ENCODE results near the gene FXYD6.

The FXYD6 gene

DNA sequence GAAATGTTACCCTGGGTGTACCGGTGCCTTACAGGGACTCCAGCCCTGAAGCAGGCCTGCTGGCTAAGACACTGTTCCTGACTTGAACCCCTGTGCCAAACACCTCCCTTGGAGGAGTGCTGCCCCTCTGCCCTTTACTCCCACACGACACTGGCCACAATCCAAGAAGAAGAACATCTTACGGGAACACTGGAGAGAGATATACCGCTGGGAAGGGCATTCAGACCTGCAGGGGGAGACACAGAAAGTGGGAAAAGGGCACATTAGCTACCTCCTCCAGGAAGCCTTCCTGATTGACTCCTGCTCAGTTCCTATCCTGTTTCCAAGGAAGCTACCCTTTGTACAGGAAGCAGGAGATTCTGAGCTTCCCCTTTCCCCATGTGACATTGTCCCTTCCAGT lies 34.1 kb upstream of the FXYD6 start:
- H3K36me3 ChIP-seq (ENCODE audit: control insufficient read depth, insufficient read depth, low read length) = no peaks in the 10 kb centered on the region
- no peak overlapping the region for H3K4me3 ChIP-seq (ENCODE audit: low read depth, low read length)
- H3K4me1 ChIP-seq (ENCODE audit: control insufficient read depth, insufficient read depth, low read length) = peaks cover 12% of the 10 kb centered on the region; the same call in 1 of the 2 replicates
- no peak overlapping the region for H3K27ac ChIP-seq (ENCODE audit: low read depth, low read length)
- no peaks in the 10 kb centered on the region for H3K27me3 ChIP-seq (ENCODE audit: control insufficient read depth, insufficient read depth, low read length)
- H3K9me3 ChIP-seq (ENCODE audit: control insufficient read depth, insufficient read depth, low read length) = no peaks in the 10 kb centered on the region
- H3K9ac ChIP-seq (ENCODE audit: low read depth, low read length) = no peak overlapping the region

DNA sequence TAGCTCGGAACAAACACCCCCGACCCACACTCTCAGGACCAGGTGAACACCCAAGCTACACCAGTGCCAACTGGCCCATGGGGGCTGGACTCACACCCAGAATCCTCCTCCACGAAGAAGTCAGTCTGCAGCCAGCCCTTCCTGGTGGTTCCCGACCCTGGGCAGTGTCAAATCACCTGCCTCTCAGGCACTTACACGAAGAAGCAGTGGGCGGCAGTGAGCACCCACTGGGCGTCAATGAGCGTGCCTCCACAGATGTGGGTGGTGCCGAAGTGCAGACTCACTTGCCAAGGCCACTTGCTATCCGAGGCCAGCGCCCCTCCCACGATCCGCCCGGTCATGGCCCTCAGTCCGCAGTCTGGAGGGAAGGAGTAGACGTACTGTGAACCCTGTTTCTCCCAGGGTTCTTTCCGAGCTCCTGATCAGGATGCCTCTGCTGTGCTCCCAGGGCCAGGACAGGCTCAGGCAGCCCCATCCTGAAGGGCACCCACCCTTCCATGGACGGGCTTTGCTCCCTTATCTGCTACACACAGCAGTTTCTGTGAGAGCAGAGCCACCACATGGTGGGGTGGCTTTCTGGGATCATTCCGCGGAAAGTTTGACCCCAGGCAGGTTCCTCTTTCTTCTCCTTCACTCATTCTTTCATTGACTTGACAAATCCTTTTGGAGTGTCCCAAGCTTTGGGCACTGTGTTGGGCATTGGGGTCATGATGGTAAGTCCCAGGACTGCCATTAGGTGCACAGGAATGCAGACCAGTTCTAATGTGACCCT lies 33.3 kb upstream of the FXYD6 start:
- H3K9me3 ChIP-seq (ENCODE audit: control insufficient read depth, insufficient read depth, low read length) = no peaks in the 10 kb centered on the region
- no peak overlapping the region for H3K4me3 ChIP-seq (ENCODE audit: low read depth, low read length)
- H3K27ac ChIP-seq (ENCODE audit: low read depth, low read length) = no peak overlapping the region
- peaks cover 12% of the 10 kb centered on the region; the same call in 1 of the 2 replicates for H3K4me1 ChIP-seq (ENCODE audit: control insufficient read depth, insufficient read depth, low read length)
- no peak overlapping the region for H3K9ac ChIP-seq (ENCODE audit: low read depth, low read length)
- H3K36me3 ChIP-seq (ENCODE audit: control insufficient read depth, insufficient read depth, low read length) = no peaks in the 10 kb centered on the region
- H3K27me3 ChIP-seq (ENCODE audit: control insufficient read depth, insufficient read depth, low read length) = no peaks in the 10 kb centered on the region

GRCh38 chr11:117908959-117909610 lies 32.6 kb upstream of the FXYD6 start:
- Histone ChIP-seq H3K27me3 (ENCODE audit: control insufficient read depth, insufficient read depth, low read length) (no peaks in the 10 kb centered on the region), H3K4me1 (ENCODE audit: control insufficient read depth, insufficient read depth, low read length) (peaks cover 12% of the 10 kb centered on the region; the same call in 1 of the 2 replicates), H3K36me3 (ENCODE audit: control insufficient read depth, insufficient read depth, low read length) (no peaks in the 10 kb centered on the region), H3K9ac (ENCODE audit: low read depth, low read length) (no peak overlapping the region), H3K27ac (ENCODE audit: low read depth, low read length) (no peak overlapping the region), H3K9me3 (ENCODE audit: control insufficient read depth, insufficient read depth, low read length) (no peaks in the 10 kb centered on the region), H3K4me3 (ENCODE audit: low read depth, low read length) (no peak overlapping the region)

- no peak overlapping the region for H3K27ac ChIP-seq (ENCODE audit: low read depth, low read length)
- H3K9ac ChIP-seq (ENCODE audit: low read depth, low read length) = no peak overlapping the region
- peaks cover 12% of the 10 kb centered on the region; the same call in 1 of the 2 replicates for H3K4me1 ChIP-seq (ENCODE audit: control insufficient read depth, insufficient read depth, low read length)
- H3K4me3 ChIP-seq (ENCODE audit: low read depth, low read length) = no peak overlapping the region
- no peaks in the 10 kb centered on the region for H3K9me3 ChIP-seq (ENCODE audit: control insufficient read depth, insufficient read depth, low read length)
- H3K36me3 ChIP-seq (ENCODE audit: control insufficient read depth, insufficient read depth, low read length) = no peaks in the 10 kb centered on the region
- H3K27me3 ChIP-seq (ENCODE audit: control insufficient read depth, insufficient read depth, low read length) = no peaks in the 10 kb centered on the region
Measured at GRCh38 chr11:117908109-117908895, 31.8 kb upstream of the FXYD6 start.

- no peaks in the 10 kb centered on the region for H3K27me3 ChIP-seq (ENCODE audit: control insufficient read depth, insufficient read depth, low read length)
- peaks cover 12% of the 10 kb centered on the region; the same call in 1 of the 2 replicates for H3K4me1 ChIP-seq (ENCODE audit: control insufficient read depth, insufficient read depth, low read length)
- peak overlapping the region; percentile 41 for H3K4me3 ChIP-seq (ENCODE audit: low read depth, low read length)
- no peak overlapping the region for H3K9ac ChIP-seq (ENCODE audit: low read depth, low read length)
- H3K27ac ChIP-seq (ENCODE audit: low read depth, low read length) = peak overlapping the region; percentile 1
- H3K9me3 ChIP-seq (ENCODE audit: control insufficient read depth, insufficient read depth, low read length) = no peaks in the 10 kb centered on the region
- H3K36me3 ChIP-seq (ENCODE audit: control insufficient read depth, insufficient read depth, low read length) = no peaks in the 10 kb centered on the region
Measured at GRCh38 chr11:117907276-117908108, 31.0 kb upstream of the FXYD6 start.

DNA sequence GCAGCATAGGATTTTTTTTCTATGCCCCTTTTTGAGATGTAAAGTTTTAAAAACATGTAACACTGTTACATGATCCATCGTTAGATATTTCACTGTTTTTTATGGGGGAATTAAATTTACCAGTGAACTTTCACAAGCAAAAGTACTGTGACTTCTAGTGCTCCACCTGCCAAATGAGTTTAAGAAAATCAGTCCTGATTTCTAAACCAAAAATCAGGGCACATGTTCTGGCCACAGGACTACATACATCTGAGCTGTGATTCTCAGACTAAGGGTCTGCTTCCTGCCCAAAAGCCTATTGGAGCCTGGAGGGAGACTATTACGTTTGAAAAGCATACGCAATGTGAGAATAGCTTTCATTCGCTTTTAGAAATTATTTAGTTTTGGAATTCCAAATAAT lies 30.3 kb upstream of the FXYD6 start:
- Histone ChIP-seq H3K36me3 (ENCODE audit: control insufficient read depth, insufficient read depth, low read length) (no peaks in the 10 kb centered on the region), H3K9ac (ENCODE audit: low read depth, low read length) (no peak overlapping the region), H3K27ac (ENCODE audit: low read depth, low read length) (no peak overlapping the region), H3K4me1 (ENCODE audit: control insufficient read depth, insufficient read depth, low read length) (peaks cover 12% of the 10 kb centered on the region; the same call in 1 of the 2 replicates), H3K27me3 (ENCODE audit: control insufficient read depth, insufficient read depth, low read length) (no peaks in the 10 kb centered on the region), H3K4me3 (ENCODE audit: low read depth, low read length) (no peak overlapping the region), H3K9me3 (ENCODE audit: control insufficient read depth, insufficient read depth, low read length) (no peaks in the 10 kb centered on the region)

GRCh38 chr11:117906126-117906525 lies 29.7 kb upstream of the FXYD6 start:
- Histone ChIP-seq H3K36me3 (ENCODE audit: control insufficient read depth, insufficient read depth, low read length) (no peaks in the 10 kb centered on the region), H3K27ac (ENCODE audit: low read depth, low read length) (no peak overlapping the region), H3K4me3 (ENCODE audit: low read depth, low read length) (no peak overlapping the region), H3K9me3 (ENCODE audit: control insufficient read depth, insufficient read depth, low read length) (no peaks in the 10 kb centered on the region), H3K27me3 (ENCODE audit: control insufficient read depth, insufficient read depth, low read length) (no peaks in the 10 kb centered on the region), H3K4me1 (ENCODE audit: control insufficient read depth, insufficient read depth, low read length) (peaks cover 12% of the 10 kb centered on the region; the same call in 1 of the 2 replicates), H3K9ac (ENCODE audit: low read depth, low read length) (no peak overlapping the region)

DNA sequence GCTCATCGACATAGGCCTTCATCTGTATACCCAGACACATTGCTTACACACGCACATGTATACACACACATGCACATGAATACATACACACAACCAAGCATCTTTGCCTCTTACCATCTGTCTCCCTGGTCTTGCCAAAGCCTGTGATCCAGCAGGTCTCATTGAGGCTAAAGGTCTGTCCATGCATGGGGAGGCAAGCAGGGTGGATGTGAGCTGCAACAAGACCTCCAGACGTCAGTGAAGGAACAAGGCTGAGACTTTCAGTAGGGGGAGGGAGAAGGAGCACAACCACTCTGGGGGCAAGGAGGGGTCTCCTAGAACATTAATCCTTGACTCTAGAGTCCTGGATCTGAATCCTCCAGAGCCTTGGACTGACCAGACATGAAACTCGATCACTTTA lies 29.1 kb upstream of the FXYD6 start:
- Histone ChIP-seq H3K4me1 (ENCODE audit: control insufficient read depth, insufficient read depth, low read length) (peaks cover 12% of the 10 kb centered on the region; the same call in 1 of the 2 replicates), H3K36me3 (ENCODE audit: control insufficient read depth, insufficient read depth, low read length) (no peaks in the 10 kb centered on the region), H3K9ac (ENCODE audit: low read depth, low read length) (no peak overlapping the region), H3K4me3 (ENCODE audit: low read depth, low read length) (no peak overlapping the region), H3K27ac (ENCODE audit: low read depth, low read length) (no peak overlapping the region), H3K27me3 (ENCODE audit: control insufficient read depth, insufficient read depth, low read length) (no peaks in the 10 kb centered on the region), H3K9me3 (ENCODE audit: control insufficient read depth, insufficient read depth, low read length) (no peaks in the 10 kb centered on the region)

DNA sequence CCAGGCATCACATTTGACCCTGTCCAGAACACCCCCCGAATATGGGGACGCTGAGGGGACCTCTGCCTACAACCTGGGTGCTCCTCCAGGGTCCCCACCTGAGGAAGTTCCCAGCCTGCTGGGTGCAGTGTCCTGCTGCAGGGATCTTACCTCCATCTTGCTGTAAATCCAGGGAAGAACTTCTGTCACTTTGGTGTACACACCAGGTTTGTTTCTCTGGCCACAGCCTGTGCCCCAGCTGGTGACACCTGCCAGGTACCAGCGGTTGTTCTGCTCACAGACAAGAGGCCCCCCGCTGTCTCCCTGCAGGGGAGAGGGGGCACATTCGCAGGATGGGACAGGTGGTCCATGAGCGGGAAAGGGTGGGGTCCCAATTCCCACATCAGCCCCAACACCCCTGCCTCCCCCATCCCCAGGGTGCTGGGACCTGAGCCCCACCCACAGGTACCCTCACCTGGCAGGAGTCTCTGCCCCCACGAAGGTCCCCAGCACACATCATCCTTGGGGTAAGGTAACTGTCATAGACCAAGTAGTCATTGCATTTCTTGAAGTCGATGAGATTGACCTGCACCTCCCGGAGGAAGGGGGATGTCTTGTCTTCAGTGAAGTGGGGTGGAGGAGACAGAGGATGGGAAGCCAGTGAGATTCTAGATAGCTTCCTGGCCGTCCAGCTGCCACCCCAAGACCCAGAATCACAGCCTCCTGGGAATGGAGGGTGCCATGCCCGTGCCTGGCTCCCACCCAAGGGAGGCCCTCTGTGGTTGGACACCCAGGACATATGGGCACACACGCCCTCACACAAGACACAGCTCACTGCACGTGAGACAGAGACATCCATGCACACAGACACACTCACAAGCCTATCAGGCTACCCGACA lies 27.3 kb upstream of the FXYD6 start:
- no peaks in the 10 kb centered on the region for H3K27me3 ChIP-seq (ENCODE audit: control insufficient read depth, insufficient read depth, low read length)
- H3K9ac ChIP-seq (ENCODE audit: low read depth, low read length) = no peak overlapping the region
- no peaks in the 10 kb centered on the region for H3K36me3 ChIP-seq (ENCODE audit: control insufficient read depth, insufficient read depth, low read length)
- H3K4me3 ChIP-seq (ENCODE audit: low read depth, low read length) = no peak overlapping the region
- H3K27ac ChIP-seq (ENCODE audit: low read depth, low read length) = no peak overlapping the region
- no peaks in the 10 kb centered on the region for H3K9me3 ChIP-seq (ENCODE audit: control insufficient read depth, insufficient read depth, low read length)
- H3K4me1 ChIP-seq (ENCODE audit: control insufficient read depth, insufficient read depth, low read length) = peaks cover 12% of the 10 kb centered on the region; the same call in 1 of the 2 replicates
